Nephron (organoid): ENCODE measurements around the gene XPO1.
"Not testable (repeated sequence)": the region's sequence is repeated elsewhere in the genome, so short reads cannot be mapped to it uniquely, and the experiment has no call there.

ENCODE experiments used
- H3K27ac Mint-ChIP-seq, 3 experiments: 2 replicates each; pipeline ENCODE4 v1.8.0; 2020; ENCODE audit warnings: mixed read lengths in 3 of 3, mild to moderate bottlenecking in 2 of 3, moderate library complexity in 1 of 3
- H3K27me3 Mint-ChIP-seq: 2 replicates; pipeline ENCODE4 v1.8.0; 2021; ENCODE audit warnings: low read depth, mild to moderate bottlenecking, moderate library complexity, mixed read lengths
- H3K36me3 Mint-ChIP-seq: 2 replicates; pipeline ENCODE4 v1.8.0; 2020; ENCODE audit warnings: low read depth, mixed read lengths
- H3K4me1 Mint-ChIP-seq: 2 replicates; pipeline ENCODE4 v1.8.0; 2020; ENCODE audit warnings: mixed read lengths
- H3K4me3 Mint-ChIP-seq, 3 experiments: 2 replicates each; pipeline ENCODE4 v1.8.0; 2020; ENCODE audit warnings: mild to moderate bottlenecking in 3 of 3, mixed read lengths in 3 of 3, moderate library complexity in 2 of 3
- H3K9me3 Mint-ChIP-seq: 2 replicates; pipeline ENCODE4 v1.8.0; 2020; ENCODE audit warnings: mixed read lengths
- TF ChIP-seq, protein P1 (sequence below), 3 experiments: fragments of 200-600 bp; sonication (generic); IDR thresholded peaks; one replicate each; pipeline ENCODE4 v1.5.0; 2021; ENCODE audit warnings: antibody characterized with exemption in 3 of 3; ENCODE audit not compliant: unreplicated experiment in 3 of 3

Gene XPO1

DNA sequence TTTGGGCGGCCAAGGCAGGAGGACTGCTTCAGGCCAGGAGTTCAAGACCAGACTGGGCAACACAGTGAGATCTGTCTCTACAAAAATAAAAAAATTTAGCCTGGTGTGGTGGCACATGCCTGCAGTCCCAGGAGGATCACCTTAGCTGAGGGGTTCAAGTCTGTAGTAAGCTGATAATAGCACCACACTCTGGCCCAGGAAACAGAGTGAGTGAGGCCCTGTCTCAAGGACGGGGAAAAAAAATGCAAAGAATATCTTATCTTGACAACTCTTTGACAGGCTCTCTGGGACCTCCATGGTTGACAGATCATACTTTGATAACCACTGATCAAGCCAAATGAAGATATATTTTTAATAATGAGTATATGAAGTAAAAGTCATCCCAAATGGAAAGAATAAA, 89.9 kb downstream of the XPO1 start:
- TF ChIP-seq, protein P1, sequence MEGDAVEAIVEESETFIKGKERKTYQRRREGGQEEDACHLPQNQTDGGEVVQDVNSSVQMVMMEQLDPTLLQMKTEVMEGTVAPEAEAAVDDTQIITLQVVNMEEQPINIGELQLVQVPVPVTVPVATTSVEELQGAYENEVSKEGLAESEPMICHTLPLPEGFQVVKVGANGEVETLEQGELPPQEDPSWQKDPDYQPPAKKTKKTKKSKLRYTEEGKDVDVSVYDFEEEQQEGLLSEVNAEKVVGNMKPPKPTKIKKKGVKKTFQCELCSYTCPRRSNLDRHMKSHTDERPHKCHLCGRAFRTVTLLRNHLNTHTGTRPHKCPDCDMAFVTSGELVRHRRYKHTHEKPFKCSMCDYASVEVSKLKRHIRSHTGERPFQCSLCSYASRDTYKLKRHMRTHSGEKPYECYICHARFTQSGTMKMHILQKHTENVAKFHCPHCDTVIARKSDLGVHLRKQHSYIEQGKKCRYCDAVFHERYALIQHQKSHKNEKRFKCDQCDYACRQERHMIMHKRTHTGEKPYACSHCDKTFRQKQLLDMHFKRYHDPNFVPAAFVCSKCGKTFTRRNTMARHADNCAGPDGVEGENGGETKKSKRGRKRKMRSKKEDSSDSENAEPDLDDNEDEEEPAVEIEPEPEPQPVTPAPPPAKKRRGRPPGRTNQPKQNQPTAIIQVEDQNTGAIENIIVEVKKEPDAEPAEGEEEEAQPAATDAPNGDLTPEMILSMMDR (IDR thresholded peaks at IDR 0.05; ENCODE audit: unreplicated experiment in 3 of 3): no peak
- Mint-ChIP-seq H3K4me1 (no peaks in the 10 kb centered on the region), H3K36me3 (peaks cover 75% of the 10 kb centered on the region), H3K4me3 (no peak overlapping the region), H3K27me3 (no peaks in the 10 kb centered on the region), H3K27ac (no peak overlapping the region), H3K9me3 (peaks cover 29% of the 10 kb centered on the region)

DNA sequence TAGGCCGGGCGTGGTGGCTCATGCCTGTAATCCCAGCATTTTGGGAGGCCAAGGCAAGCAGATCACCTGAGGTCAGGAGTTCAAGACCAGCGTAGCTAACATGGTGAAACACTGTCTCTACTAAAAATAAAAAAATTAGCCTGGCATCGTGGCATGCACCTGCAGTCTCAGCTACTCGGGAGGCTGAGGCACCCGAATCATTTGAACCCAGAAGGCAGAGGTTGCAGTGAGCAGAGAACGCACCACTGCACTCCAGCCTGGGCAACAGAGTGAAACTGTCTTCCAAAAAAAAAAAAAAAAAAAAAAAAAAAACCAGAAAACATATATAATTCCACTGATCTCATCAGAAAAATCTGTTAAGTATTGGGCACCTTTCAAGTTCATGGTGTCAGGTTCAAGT, 91.2 kb downstream of the XPO1 start:
- H3K27me3 Mint-ChIP-seq, H3K27ac Mint-ChIP-seq, H3K4me3 Mint-ChIP-seq, H3K4me1 Mint-ChIP-seq: not testable (repeated sequence)
- H3K9me3 Mint-ChIP-seq: peaks cover 36% of the 10 kb centered on the region
- H3K36me3 Mint-ChIP-seq: peaks cover 83% of the 10 kb centered on the region

DNA sequence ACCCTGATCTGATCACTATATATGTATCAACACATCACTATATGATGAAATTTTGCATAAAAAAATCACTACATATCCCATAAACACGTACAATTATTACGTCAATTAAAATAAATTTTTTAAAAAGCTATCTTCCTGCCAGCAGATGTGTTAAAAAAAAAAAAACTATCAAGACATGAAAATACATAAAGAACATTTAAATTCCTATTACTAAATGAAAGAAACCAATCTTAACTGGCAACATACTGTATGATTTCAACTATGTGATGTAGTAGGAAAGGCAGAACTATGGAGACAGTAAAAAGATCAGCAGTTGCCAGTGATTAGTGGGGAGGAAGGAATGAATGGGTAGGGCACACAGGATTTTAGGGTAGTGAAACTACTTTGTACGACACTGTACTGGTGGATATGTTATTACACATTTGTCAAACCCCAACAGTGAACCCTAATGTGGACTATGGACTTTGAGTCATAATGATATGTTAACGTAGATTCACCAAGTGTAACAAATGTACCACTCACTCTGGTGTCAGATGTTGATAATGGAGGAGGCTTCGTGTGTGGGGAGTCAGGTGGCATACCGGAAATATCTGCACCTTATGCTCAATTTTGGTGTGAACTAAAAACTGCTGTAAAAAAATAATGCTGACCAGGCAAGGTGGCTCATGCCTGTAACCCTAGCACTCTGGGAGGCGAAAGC, 94.7 kb downstream of the XPO1 start:
- peaks cover 69% of the 10 kb centered on the region for H3K36me3 Mint-ChIP-seq
- H3K27me3 Mint-ChIP-seq: no peaks in the 10 kb centered on the region
- H3K4me3 Mint-ChIP-seq: no peak overlapping the region
- H3K4me1 Mint-ChIP-seq: peaks cover 4% of the 10 kb centered on the region
- peaks cover 27% of the 10 kb centered on the region for H3K9me3 Mint-ChIP-seq
- TF ChIP-seq, protein P1 (IDR thresholded peaks at IDR 0.05; ENCODE audit: unreplicated experiment in 3 of 3): no peak
- H3K27ac Mint-ChIP-seq: no peak overlapping the region

DNA sequence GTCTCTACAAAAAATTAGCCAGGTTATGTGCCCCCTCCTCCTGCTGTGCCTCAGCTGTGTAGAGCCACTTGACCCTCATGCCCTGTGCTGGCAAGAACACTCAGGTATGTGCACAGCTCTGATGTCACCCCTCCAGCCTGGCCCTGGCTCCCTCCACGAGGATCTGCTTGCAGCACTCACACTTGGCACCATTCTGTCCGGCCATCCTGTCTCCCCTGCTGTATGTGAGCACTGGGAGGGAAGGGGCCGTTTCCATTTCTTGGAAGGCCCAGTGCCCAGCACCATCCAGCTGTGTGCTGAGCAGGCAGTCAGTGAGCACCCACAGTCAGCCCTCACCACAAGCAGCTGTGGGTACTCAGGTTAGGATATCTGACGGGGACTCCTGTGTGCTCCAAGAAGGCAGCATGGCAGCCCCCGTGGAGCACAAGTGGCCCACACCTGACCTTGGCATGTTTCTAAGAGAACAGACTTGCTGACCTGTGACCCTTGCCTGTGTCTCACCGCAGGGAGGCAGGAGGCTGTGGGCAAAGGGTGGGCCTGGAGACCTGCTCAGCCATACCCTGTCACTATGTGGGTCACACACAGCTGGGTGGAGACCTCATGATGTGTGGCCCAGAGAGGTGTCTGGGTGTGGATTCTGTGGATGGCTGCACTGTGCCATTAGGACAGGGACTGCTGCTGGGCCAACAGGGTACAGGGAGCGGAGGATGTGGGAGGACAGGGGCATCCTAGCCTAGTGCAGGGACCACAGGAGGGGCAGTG, 98.7 kb downstream of the XPO1 start:
- TF ChIP-seq, protein P1 (IDR thresholded peaks at IDR 0.05; ENCODE audit: unreplicated experiment in 3 of 3): no peak
- peaks cover 8% of the 10 kb centered on the region for H3K4me1 Mint-ChIP-seq
- no peaks in the 10 kb centered on the region for H3K27me3 Mint-ChIP-seq
- H3K9me3 Mint-ChIP-seq: peaks cover 47% of the 10 kb centered on the region
- no peak overlapping the region for H3K27ac Mint-ChIP-seq
- no peak overlapping the region for H3K4me3 Mint-ChIP-seq
- H3K36me3 Mint-ChIP-seq: peaks cover 68% of the 10 kb centered on the region

DNA sequence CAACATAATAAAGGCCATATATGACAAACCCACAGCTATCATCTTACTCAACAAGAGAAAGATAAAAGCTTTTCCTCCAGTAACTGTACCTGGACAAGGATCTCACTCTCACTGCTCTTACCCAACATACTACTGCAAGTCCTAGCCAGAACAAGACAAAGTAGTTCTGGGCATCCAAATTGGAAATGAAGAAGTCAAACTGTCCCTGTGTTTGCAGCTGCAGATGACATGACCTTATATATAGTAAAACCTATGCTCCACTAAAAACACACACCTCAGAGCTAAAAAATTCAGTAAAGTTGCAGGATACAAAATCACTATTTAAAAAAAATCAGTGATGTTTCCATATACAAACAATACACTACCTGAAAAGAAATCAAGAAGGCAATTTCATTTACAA, 99.5 kb downstream of the XPO1 start:
- Mint-ChIP-seq H3K36me3 (peaks cover 62% of the 10 kb centered on the region), H3K27ac (no peak overlapping the region), H3K4me3 (no peak overlapping the region), H3K9me3 (peaks cover 42% of the 10 kb centered on the region), H3K27me3 (no peaks in the 10 kb centered on the region), H3K4me1 (peaks cover 15% of the 10 kb centered on the region)
- TF ChIP-seq, protein P1 (IDR thresholded peaks at IDR 0.05; ENCODE audit: unreplicated experiment in 3 of 3): no peak

DNA sequence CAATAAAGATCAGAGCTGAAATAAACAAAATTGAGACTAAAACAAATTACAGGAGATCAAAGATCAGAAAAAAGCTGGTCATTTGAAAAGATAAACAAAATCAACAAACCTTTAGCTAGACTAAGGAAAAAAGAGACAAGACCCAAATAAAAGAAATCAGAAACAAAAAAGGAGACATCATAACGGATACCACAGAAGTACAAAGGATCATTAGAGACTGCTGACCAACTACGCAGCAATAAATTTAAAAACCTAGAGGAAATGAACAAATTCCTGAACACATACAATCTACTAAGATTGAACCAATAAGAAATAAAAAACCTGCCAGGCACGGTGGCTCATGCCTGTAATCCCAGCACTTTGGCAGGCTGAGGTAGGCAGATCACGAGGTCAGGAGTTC, 101.0 kb downstream of the XPO1 start:
- peaks cover 23% of the 10 kb centered on the region for H3K4me1 Mint-ChIP-seq
- no peak overlapping the region for H3K27ac Mint-ChIP-seq
- peaks cover 31% of the 10 kb centered on the region for H3K9me3 Mint-ChIP-seq
- no peak overlapping the region for H3K4me3 Mint-ChIP-seq
- TF ChIP-seq, protein P1 (IDR thresholded peaks at IDR 0.05; ENCODE audit: unreplicated experiment in 3 of 3): no peak
- no peaks in the 10 kb centered on the region for H3K27me3 Mint-ChIP-seq
- peaks cover 47% of the 10 kb centered on the region for H3K36me3 Mint-ChIP-seq
